ENCODE data around the gene ZNF445.
"Not testable (repeated sequence)": the region's sequence is repeated elsewhere in the genome, so short reads cannot be mapped to it uniquely, and the experiment has no call there.

ZNF445 gene

DNA sequence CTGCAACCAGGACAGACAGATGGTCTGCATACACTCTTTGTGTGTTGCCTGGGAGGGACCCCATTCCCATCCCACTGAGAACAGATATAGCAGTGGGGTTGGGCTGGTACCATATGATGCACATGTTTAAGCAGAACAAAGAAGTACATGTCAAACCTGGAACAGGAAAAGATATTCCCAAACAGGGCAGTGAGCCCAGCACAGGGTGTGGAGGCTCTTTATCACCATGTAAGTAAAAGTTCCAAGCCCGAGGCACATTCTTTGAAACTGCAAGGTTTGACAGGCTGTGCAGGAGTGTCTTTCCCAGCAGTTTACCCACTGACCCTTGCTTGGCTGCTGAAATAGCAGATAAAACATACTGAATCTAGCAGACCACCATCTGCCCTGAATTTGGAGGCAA is 5.3 kb upstream of the ZNF445 start:
- in situ Hi-C loops (cut with HindIII; ENCODE audit: low pct_ligation_motif_present, low pct_unique_long_range_greater_than_20kb, low sequenced_read_pairs) = no loop called here
- no peak for DNase-seq

- peak; percentile 11 for DNase-seq
- in situ Hi-C loops (cut with HindIII; ENCODE audit: low pct_ligation_motif_present, low pct_unique_long_range_greater_than_20kb, low sequenced_read_pairs) = no loop called here
These were observed 1.2 kb upstream of the ZNF445 start for GRCh38 chr3:44478606-44479094.

GRCh38 chr3:44478055-44478468 is 592 bp upstream of the ZNF445 start:
- no peak for DNase-seq
- in situ Hi-C loops (cut with HindIII; ENCODE audit: low pct_ligation_motif_present, low pct_unique_long_range_greater_than_20kb, low sequenced_read_pairs) = no loop called here

DNA sequence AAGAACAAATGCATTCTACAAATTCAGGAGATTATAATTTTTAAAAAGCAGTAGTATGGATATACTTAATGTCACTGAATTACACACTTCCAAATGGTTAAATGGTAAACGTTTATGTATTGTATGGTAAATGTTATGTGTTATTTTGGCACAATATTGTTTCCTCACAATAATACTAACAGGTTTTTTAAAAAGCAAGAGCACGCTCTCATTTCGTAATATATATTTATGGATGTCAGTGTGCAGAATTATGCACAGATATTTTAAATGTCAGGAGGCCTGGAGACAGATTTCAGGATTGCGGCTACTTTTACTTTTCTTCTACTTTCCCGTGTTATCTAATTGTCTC is 533 bp downstream of the ZNF445 start:
- in situ Hi-C loops (cut with HindIII; ENCODE audit: low pct_ligation_motif_present, low pct_unique_long_range_greater_than_20kb, low sequenced_read_pairs) = no loop called here
- no peak for DNase-seq

- DNase-seq = no peak
- in situ Hi-C loops (cut with HindIII; ENCODE audit: low pct_ligation_motif_present, low pct_unique_long_range_greater_than_20kb, low sequenced_read_pairs) = no loop called here
These were observed 1.3 kb downstream of the ZNF445 start for GRCh38 chr3:44476181-44476611.

DNA sequence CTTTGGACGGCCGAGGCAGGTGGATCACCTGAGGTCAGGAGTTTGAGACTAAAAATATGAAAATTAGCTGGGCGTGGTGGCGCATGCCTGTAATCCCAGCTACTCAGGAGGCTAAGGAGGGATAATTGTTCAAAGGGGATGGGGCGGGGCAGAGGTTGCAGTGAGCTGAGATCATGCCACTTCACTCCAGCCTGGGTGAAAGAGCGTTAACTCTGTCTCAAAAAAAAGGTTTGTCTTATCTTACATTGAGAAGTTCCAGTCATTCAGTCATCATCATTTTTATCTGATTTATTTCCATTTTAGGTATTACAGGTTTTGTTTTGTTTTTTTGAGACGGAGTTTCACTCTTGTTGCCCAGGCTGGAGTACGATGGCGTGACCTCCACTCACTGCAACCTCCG is 2.6 kb downstream of the ZNF445 start:
- in situ Hi-C loops (cut with HindIII; ENCODE audit: low pct_ligation_motif_present, low pct_unique_long_range_greater_than_20kb, low sequenced_read_pairs); DNase-seq: not testable (repeated sequence)

DNA sequence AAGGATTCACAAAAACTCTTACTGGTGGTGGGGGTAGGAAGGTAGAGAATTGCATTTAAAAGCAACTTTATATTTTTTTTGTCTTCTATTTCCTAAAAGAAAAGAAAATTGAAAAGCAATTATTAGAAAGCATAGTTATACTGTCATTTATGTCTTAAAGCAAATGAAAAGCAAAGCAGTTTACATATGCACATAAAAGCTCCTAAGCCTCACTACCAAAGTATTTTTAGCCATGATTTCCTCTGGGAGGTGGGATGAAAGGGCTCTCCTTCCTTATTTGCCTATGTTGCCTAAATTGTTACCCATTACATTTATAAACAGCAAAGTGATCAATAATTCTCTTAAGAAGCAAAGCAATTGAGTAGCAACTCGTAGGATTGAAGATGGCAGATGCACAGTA is 7.0 kb downstream of the ZNF445 start:
- no peak for DNase-seq
- in situ Hi-C loops (cut with HindIII; ENCODE audit: low pct_ligation_motif_present, low pct_unique_long_range_greater_than_20kb, low sequenced_read_pairs) = no loop called here

GRCh38 chr3:44469914-44470313 is 7.6 kb downstream of the ZNF445 start:
- in situ Hi-C loops (cut with HindIII; ENCODE audit: low pct_ligation_motif_present, low pct_unique_long_range_greater_than_20kb, low sequenced_read_pairs) = no loop called here
- no peak for DNase-seq

DNA sequence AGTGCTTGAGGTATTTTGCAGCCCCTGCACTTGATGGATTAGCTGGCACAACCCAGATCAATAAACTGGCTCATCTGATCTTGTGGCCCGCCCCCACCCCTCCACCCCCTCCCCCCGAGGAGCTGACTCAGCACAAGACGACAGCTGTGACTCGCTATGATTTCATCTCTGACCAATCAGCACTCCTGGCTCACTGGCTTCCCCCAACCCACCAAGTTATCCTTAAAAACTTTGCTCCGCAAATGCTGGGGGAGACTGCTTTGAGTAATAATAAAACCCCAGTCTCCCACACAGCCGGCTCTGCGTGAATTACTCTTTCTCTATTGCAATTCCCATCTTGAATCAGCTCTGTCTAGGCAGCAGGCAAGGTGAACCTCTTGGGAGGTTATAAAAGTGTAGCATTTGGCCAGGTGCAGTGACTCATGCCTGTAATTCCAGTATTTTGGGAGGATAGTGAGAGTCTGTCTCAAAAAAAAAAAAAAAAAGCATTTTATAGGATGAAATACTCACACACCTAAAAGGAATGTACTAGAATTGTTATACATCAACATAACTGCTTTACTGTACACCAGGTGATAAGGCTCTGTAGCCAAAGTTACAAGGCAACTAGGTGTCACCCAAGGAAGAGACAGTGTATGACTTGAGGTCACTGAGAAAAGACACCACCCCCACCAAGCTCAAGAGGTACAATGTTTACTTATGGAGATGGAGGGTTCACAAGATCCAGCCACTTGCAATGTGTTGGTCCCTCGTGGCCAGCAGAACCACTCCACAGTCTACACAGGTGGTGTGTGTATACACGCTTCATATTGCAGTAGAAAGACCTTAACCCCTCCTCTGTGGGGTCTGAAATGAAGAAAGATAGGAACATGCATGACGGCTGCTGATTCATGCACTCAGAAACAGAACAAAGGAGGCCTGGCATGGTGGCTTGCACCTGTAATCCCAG is 8.6 kb downstream of the ZNF445 start:
- in situ Hi-C loops (cut with HindIII; ENCODE audit: low pct_ligation_motif_present, low pct_unique_long_range_greater_than_20kb, low sequenced_read_pairs) = no loop called here
- DNase-seq = no peak

DNA sequence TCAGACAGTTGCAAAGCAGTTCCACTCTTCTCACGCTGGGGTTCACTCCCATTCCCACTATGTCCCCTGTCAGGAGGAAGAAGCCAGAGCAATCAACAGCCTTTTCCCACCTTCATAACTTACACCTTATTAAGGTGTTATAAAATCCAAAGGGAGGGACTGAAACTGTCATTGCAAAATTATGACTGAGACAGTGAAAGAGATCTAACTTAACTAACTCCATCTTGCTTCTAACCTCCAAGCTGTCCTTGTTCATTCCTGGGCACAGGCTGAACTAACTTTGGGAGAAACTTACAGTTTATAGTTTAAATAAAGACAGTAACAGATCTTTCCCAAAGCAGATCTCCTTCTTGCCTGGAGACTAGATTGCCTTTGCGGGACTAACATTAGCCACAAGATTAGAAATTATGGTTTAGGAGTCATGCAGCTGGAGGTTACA is 9.4 kb downstream of the ZNF445 start:
- not testable (repeated sequence) for DNase-seq

DNA sequence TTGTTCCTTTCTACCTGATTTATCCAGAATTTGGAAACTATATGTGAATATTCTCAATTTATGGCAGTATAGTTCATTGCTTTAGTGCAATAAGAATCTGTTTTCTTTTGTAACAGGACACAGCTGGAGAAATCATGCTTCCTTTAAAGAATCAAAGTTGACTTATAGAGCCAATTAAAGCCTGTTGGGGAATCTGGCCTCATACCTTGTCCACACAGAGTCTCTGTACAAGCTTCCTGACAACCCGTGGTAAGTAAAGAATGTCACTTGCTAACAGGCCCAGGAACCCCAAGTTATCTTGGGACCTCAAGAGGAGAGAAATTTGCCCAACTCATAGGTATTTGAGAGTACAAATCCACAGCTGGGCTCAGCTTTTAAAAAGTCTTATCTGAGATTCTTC is 10.2 kb downstream of the ZNF445 start:
- in situ Hi-C loops (cut with HindIII; ENCODE audit: low pct_ligation_motif_present, low pct_unique_long_range_greater_than_20kb, low sequenced_read_pairs) = no loop called here
- DNase-seq = no peak

More for the DNA sequence above, 9.4 kb downstream of the ZNF445 start:
- in situ Hi-C loops (cut with HindIII; ENCODE audit: low pct_ligation_motif_present, low pct_unique_long_range_greater_than_20kb, low sequenced_read_pairs) = not testable (repeated sequence)

DNA sequence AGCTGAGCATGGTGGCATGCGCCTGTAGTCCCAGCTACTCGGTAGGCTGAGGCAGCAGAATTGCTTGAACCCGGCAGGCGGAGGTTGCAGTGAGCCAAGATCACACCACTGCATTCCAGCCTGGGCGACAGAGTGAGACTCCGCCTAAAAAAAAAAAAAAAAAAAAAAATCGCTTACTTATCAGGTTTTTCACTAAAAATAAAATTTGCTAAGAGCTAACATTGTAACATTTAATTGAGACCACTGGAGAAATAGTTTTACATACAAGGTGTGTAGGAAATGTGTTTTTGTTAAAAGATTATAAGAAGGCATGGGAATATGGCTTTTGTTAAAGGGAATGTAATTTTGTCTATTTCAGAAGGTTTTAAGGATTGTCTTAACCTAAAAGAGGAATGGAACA is 12.6 kb downstream of the ZNF445 start:
- DNase-seq; in situ Hi-C loops (cut with HindIII; ENCODE audit: low pct_ligation_motif_present, low pct_unique_long_range_greater_than_20kb, low sequenced_read_pairs): not testable (repeated sequence)

- in situ Hi-C loops (cut with HindIII; ENCODE audit: low pct_ligation_motif_present, low pct_unique_long_range_greater_than_20kb, low sequenced_read_pairs) = no loop called here
- DNase-seq = no peak
These were observed 13.0 kb downstream of the ZNF445 start for GRCh38 chr3:44464509-44464908.

DNA sequence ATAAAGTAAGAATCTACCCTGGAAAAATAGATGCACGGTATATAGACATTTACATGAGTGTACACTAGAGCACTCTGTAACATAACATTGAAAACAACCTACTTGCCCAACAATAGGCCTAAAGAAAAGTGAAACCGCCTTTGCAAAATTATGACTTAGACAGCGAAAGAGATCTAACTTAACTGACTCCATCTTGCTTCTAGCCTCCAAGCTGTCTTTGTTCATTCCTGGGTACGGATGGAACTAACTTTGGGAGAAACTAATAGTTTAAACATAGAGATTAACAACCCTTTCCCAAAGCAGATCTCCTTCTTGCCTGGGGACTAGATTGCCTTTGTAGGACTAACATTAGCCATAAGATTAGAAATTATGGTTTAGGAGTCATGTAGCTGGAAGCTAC is 17.4 kb downstream of the ZNF445 start:
- in situ Hi-C loops (cut with HindIII; ENCODE audit: low pct_ligation_motif_present, low pct_unique_long_range_greater_than_20kb, low sequenced_read_pairs); DNase-seq: not testable (repeated sequence)

DNA sequence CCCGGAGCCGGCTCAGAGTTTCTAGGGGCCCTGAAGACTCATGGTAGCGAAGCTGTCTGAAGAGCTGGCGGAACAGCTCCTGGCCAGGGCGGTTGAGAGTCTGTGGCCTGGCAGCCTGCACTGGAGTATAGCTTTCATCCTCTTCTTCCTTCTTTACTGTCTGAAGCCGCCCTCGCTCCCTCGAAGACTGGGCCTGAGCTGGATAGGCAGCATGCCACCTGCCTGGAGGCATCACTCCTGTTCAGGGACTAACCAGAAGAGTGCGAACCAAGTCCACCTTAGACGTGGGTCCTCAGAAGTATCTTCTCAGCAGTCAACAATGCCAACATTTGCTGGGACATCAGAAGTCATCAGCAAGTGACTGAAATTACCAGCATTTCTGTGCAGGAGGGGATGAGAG is 22.2 kb downstream of the ZNF445 start:
- no peak for DNase-seq
- in situ Hi-C loops (cut with HindIII; ENCODE audit: low pct_ligation_motif_present, low pct_unique_long_range_greater_than_20kb, low sequenced_read_pairs) = no loop called here

DNA sequence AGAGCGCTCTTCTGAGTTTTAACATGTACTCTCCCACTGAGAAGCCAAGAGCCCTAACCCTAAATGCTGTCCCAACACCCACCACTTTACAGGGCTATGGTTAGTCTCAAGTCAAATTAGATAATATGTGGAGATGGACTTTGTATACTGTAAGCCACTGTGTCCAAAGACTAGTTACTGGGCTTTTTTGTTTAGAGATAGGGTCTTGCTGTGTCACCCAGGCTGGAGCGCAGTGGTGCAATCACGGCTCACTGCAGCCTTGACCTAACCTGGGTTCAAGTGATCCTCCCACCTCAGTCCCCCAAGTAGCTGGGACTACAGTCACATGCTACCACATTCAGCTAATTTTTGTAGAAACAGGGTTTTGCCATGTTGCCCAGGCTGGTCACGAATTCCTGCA is 23.2 kb downstream of the ZNF445 start:
- no peak for DNase-seq
- in situ Hi-C loops (cut with HindIII; ENCODE audit: low pct_ligation_motif_present, low pct_unique_long_range_greater_than_20kb, low sequenced_read_pairs) = no loop called here

GRCh38 chr3:44451441-44451840 is 26.0 kb downstream of the ZNF445 start:
- DNase-seq = no peak
- in situ Hi-C loops (cut with HindIII; ENCODE audit: low pct_ligation_motif_present, low pct_unique_long_range_greater_than_20kb, low sequenced_read_pairs) = no loop called here

- no peak for DNase-seq
- in situ Hi-C loops (cut with HindIII; ENCODE audit: low pct_ligation_motif_present, low pct_unique_long_range_greater_than_20kb, low sequenced_read_pairs) = no loop called here
These were observed 30.5 kb downstream of the ZNF445 start for GRCh38 chr3:44446929-44447328.

DNA sequence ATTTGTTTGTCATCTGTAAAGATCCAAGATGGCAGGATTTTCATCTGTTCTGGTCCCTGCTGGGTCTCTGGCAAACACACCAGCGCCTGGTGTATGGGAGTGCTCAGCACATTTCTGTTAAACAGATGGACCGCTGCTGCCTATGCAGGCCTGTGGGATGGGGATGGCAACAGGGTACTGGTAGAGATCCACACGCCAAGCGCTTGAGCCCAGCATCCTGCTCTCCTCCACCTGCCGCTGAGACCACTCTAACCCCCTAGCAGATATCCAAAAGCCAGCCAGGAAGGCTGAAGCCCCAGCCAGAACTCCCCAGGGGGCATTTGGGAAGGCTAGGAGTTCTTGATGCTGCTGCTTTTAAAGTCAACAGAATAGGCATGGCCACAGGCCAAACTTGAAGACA is 31.7 kb downstream of the ZNF445 start:
- no peak for DNase-seq
- in situ Hi-C loops (cut with HindIII; ENCODE audit: low pct_ligation_motif_present, low pct_unique_long_range_greater_than_20kb, low sequenced_read_pairs) = no loop called here

Data from ACHN (cell line).